A549 (cell line): ENCODE data around the gene CPAMD8.

ENCODE experiments used
- CTCF ChIP-seq: fragments of >200 bp; sonication (Bioruptor Twin); formaldehyde crosslinking; IDR thresholded peaks from 3 replicates; pipeline ENCODE4 v1.5.1; 2016
- FOSL2 ChIP-seq, 2 experiments: fragments of 450-650 bp in 1 of 2; fragments of >200 bp in 1 of 2; sonication (Bioruptor Twin) in 1 of 2; formaldehyde crosslinking; IDR thresholded peaks; 2 replicates each; pipeline versions ENCODE4 v1.5.0 to v1.6.1; 2016 to 2020; ENCODE audit warnings: mild to moderate bottlenecking in 1 of 2, moderate library complexity in 1 of 2
- HOXA7 ChIP-seq: fragments of 250-450 bp; sonication (Bioruptor Pico); IDR thresholded peaks from 2 replicates; pipeline ENCODE4 v1.5.0; 2020; ENCODE audit warnings: mild to moderate bottlenecking, moderate library complexity
- JUNB ChIP-seq: fragments of >200 bp; sonication (Bioruptor Twin); formaldehyde crosslinking; IDR thresholded peaks from 2 replicates; pipeline ENCODE4 v1.6.1; 2016
- POLR2A ChIP-seq: IDR thresholded peaks from 2 replicates; pipeline ENCODE4 v1.6.1; 2012; ENCODE audit warnings: mild to moderate bottlenecking, low read length

- TF ChIP-seq FOSL2 (IDR thresholded peaks at IDR 0.05) (no peak), FOSL2 (CRISPR knock-in tag; IDR thresholded peaks at IDR 0.05) (no peak), CTCF (no peak), JUNB (no peak), HOXA7 (CRISPR knock-in tag) (no peak), POLR2A (no peak)
These were observed 10.6 kb upstream of the CPAMD8 start for GRCh38 chr19:17037184-17037583.
